Pancreas (tissue), 10 donors: ENCODE results near the gene ROBO4. TPM values are rescaled to one million over a fixed set of nuclear protein-coding genes. Genes with fewer than 3 reads are reported as not detected.

Source experiments
- ATAC-seq, 4 donors: fragments of 200-7000 bp; cut with Tn5 transposase; one replicate each; pipeline versions ENCODE4 v1.8.0 to v1.9.1; 2020; ENCODE audit warnings: mild to moderate bottlenecking in 4 of 4, moderate library complexity in 4 of 4
- DNase-seq, 6 donors: peaks; one replicate each; pipeline ENCODE4 v3.0.0-alpha.2; 2020
- FAIRE-seq: peaks from 2 replicates; lab custom pipeline; 2012; peaks lifted over from hg19 to GRCh38; lab: Jason Lieb, UNC
- H3K27ac ChIP-seq, 4 donors: fragments of 200-600 bp; sonication (generic); 1 replicate in 3 of 4; 2 replicates in 1 of 4; pipeline versions ENCODE4 v1.5.0 to v1.8.0; 2020
- H3K27me3 ChIP-seq, 4 donors: fragments of 200-600 bp; one replicate each; pipeline ENCODE4 v1.8.0; 2021
- H3K36me3 ChIP-seq, 3 donors: fragments of 200-600 bp; sonication (generic) in 1 of 3; one replicate each; pipeline versions ENCODE4 v1.5.0 to v1.8.0; 2020 to 2021
- H3K4me1 ChIP-seq, 3 donors: fragments of 200-600 bp; one replicate each; pipeline ENCODE4 v1.8.0; 2021
- H3K4me3 ChIP-seq, 4 donors: fragments of 200-600 bp; sonication (generic) in 2 of 4; one replicate each; pipeline versions ENCODE4 v1.5.0 to v1.8.0; 2020 to 2021
- H3K9me3 ChIP-seq, 4 donors: fragments of 200-600 bp; one replicate each; pipeline ENCODE4 v1.8.0; 2021
- WGBS, 2 donors: extraction: QIAGEN DNeasy Blood & Tissue Kit; methylation state at CpG; one replicate each; pipeline ENCODE4 v1.1.7; 2013; 5-methylcytosine and 5-hydroxymethylcytosine counted together
- intact Hi-C, 3 donors: fragments of 100-400 bp; cut with DNase I; formaldehyde crosslinking; loops; one replicate each; pipeline versions ENCODE4 v1.11.1 to v1.14.2; 2022
- polyA plus RNA-seq, 2 donors: library from polyadenylated mRNA; stranded (reverse); fragments of 200-250 nt; gene quantifications; one replicate each; pipeline ENCODE4 v1.2.3, GENCODE V29; 2013
- total RNA-seq, 6 donors: library from RNA; stranded (reverse); fragmentation: NEBNext Ultra II Directional in 4 of 6; extraction: Animal tissue kit (Norgen Biotek cat#: 25700) in 4 of 6; gene quantifications; one replicate each; pipeline versions ENCODE4 v1.2.1 to v1.2.4, GENCODE V29; 2021 to 2023
- TF ChIP-seq, protein P1 (sequence below), 4 donors: fragments of 200-600 bp; sonication (generic) in 3 of 4; IDR thresholded peaks; one replicate each; pipeline versions ENCODE4 v1.5.0 to v1.8.0; 2021; ENCODE audit warnings: antibody characterized with exemption in 4 of 4
- donor health status: healthy with polysubstance abuse.
- donor health status: DM: no; HTN: no; CAD: no; lungs with moderate emphysema.
- donor health status: DM: no; HTN: no; CAD: no.
- donor health status: control.
- donor health status: control.
- donor health status: Bipolar disorder and iron deficiency.
- donor health status: DM: yes; HTN: yes; CAD: no.
- donor health status: DM: no; HTN: no; CAD: no.
- donor health status: DM: no; HTN: no; CAD: no.
- donor health status: DM: yes; HTN: yes; CAD: no.

Gene ROBO4
- total and polyA plus RNA-seq, 8 donors = 2.3 to 9.8 (median 3.8) TPM

- intact Hi-C loops = no loop called here
- Histone ChIP-seq H3K9me3 (no peaks in the 10 kb centered on the region), H3K4me1 (peaks cover 0 to 1% (median 0%) of the 10 kb centered on the region in 3 donors), H3K27me3 (peaks cover 0 to 62% (median 4%) of the 10 kb centered on the region in 4 donors), H3K4me3 (no peak overlapping the region), H3K36me3 (no peaks in the 10 kb centered on the region), H3K27ac (no peak overlapping the region)
- 13 to 15% methylated on average over 8 of the region's 8 CpGs for WGBS, 2 donors
- DNase-seq (no peak), ATAC-seq (no peak), FAIRE-seq (no peak)
- TF ChIP-seq, protein P1, sequence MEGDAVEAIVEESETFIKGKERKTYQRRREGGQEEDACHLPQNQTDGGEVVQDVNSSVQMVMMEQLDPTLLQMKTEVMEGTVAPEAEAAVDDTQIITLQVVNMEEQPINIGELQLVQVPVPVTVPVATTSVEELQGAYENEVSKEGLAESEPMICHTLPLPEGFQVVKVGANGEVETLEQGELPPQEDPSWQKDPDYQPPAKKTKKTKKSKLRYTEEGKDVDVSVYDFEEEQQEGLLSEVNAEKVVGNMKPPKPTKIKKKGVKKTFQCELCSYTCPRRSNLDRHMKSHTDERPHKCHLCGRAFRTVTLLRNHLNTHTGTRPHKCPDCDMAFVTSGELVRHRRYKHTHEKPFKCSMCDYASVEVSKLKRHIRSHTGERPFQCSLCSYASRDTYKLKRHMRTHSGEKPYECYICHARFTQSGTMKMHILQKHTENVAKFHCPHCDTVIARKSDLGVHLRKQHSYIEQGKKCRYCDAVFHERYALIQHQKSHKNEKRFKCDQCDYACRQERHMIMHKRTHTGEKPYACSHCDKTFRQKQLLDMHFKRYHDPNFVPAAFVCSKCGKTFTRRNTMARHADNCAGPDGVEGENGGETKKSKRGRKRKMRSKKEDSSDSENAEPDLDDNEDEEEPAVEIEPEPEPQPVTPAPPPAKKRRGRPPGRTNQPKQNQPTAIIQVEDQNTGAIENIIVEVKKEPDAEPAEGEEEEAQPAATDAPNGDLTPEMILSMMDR (IDR thresholded peaks at IDR 0.05) = no peak
Measured at GRCh38 chr11:124844664-124845079, 53.0 kb downstream of the ROBO4 start.

GRCh38 chr11:124843616-124843910 is 54.1 kb downstream of the ROBO4 start:
- FAIRE-seq = no peak
- no peak for DNase-seq
- H3K4me3 ChIP-seq = no peak overlapping the region
- intact Hi-C loops = no loop called here
- H3K36me3 ChIP-seq = no peaks in the 10 kb centered on the region
- H3K27me3 ChIP-seq = peaks cover 0 to 71% (median 8%) of the 10 kb centered on the region in 4 donors
- 7 to 14% methylated on average over 8 of the region's 8 CpGs for WGBS, 2 donors
- ATAC-seq = no peak
- TF ChIP-seq, protein P1 (IDR thresholded peaks at IDR 0.05) = no peak
- no peak overlapping the region for H3K27ac ChIP-seq
- peaks cover 0 to 8% (median 0%) of the 10 kb centered on the region in 3 donors for H3K4me1 ChIP-seq
- H3K9me3 ChIP-seq = no peaks in the 10 kb centered on the region

GRCh38 chr11:124842305-124842704 is 55.4 kb downstream of the ROBO4 start:
- ATAC-seq (no peak), FAIRE-seq (no peak), DNase-seq (no peak)
- TF ChIP-seq, protein P1 (IDR thresholded peaks at IDR 0.05) = no peak
- 34 to 42% methylated on average over 4 of the region's 4 CpGs for WGBS, 2 donors
- Histone ChIP-seq H3K4me1 (peaks cover 0 to 8% (median 0%) of the 10 kb centered on the region in 3 donors), H3K27ac (no peak overlapping the region), H3K9me3 (no peaks in the 10 kb centered on the region), H3K36me3 (no peaks in the 10 kb centered on the region), H3K27me3 (peaks cover 0 to 68% (median 8%) of the 10 kb centered on the region in 4 donors), H3K4me3 (no peak overlapping the region)
- intact Hi-C loops = no loop called here

- no peak overlapping the region for H3K4me3 ChIP-seq
- H3K4me1 ChIP-seq = peaks cover 0 to 8% (median 0%) of the 10 kb centered on the region in 3 donors
- no peak for DNase-seq
- FAIRE-seq = no peak
- H3K27me3 ChIP-seq = peaks cover 0 to 68% (median 8%) of the 10 kb centered on the region in 4 donors
- intact Hi-C loops = no loop called here
- no peaks in the 10 kb centered on the region for H3K9me3 ChIP-seq
- WGBS, 2 donors = 30 to 38% methylated on average over 2 of the region's 2 CpGs
- TF ChIP-seq, protein P1 (IDR thresholded peaks at IDR 0.05) = no peak
- H3K36me3 ChIP-seq = no peaks in the 10 kb centered on the region
- H3K27ac ChIP-seq = no peak overlapping the region
- ATAC-seq = no peak
Measured at GRCh38 chr11:124841840-124842239, 55.8 kb downstream of the ROBO4 start.

- 30 to 43% methylated on average over 3 of the region's 3 CpGs for WGBS, 2 donors
- peaks cover 0 to 8% (median 0%) of the 10 kb centered on the region in 3 donors for H3K4me1 ChIP-seq
- DNase-seq (no peak), ATAC-seq (no peak), FAIRE-seq (no peak)
- peaks cover 0 to 63% (median 8%) of the 10 kb centered on the region in 4 donors for H3K27me3 ChIP-seq
- H3K9me3 ChIP-seq = no peaks in the 10 kb centered on the region
- TF ChIP-seq, protein P1 (IDR thresholded peaks at IDR 0.05) = no peak
- intact Hi-C loops = no loop called here
- no peaks in the 10 kb centered on the region for H3K36me3 ChIP-seq
- no peak overlapping the region for H3K4me3 ChIP-seq
- H3K27ac ChIP-seq = no peak overlapping the region
Measured at GRCh38 chr11:124841201-124841600, 56.5 kb downstream of the ROBO4 start.
